AG04449 (cell line): Measurements from ENCODE around the gene USP7.

ENCODE experiments used
- CTCF ChIA-PET: fragments of 350-600 bp; formaldehyde crosslinking; extraction: SDS; loops from one replicate; lab custom pipeline; 2021; ENCODE audit warnings: antibody characterized with exemption; lab: Yijun Ruan, JAX
- POLR2A ChIA-PET: fragments of 400-600, 350-600 bp; formaldehyde crosslinking; extraction: SDS; loops from one replicate; lab custom pipeline; 2020; ENCODE audit warnings: antibody characterized with exemption, inconsistent platforms; lab: Yijun Ruan, JAX
- DNase-seq: peaks from one replicate; pipeline ENCODE4 v3.0.0-alpha.2; 2010; ENCODE audit warnings: low read depth, low spot score
- H3K4me3 ChIP-seq: 2 replicates; pipeline ENCODE4 v1.5.1; 2011; ENCODE audit warnings: low read depth, mild to moderate bottlenecking, control low read depth, low read length
- TF ChIP-seq, protein P1 (sequence below): IDR thresholded peaks from one replicate; pipeline ENCODE4 v1.5.1; 2011; ENCODE audit warnings: mild to moderate bottlenecking, moderate library complexity, low read length, control low read depth, inconsistent platforms; ENCODE audit not compliant: insufficient read depth; ENCODE audit errors: missing control alignments

USP7 gene

DNA sequence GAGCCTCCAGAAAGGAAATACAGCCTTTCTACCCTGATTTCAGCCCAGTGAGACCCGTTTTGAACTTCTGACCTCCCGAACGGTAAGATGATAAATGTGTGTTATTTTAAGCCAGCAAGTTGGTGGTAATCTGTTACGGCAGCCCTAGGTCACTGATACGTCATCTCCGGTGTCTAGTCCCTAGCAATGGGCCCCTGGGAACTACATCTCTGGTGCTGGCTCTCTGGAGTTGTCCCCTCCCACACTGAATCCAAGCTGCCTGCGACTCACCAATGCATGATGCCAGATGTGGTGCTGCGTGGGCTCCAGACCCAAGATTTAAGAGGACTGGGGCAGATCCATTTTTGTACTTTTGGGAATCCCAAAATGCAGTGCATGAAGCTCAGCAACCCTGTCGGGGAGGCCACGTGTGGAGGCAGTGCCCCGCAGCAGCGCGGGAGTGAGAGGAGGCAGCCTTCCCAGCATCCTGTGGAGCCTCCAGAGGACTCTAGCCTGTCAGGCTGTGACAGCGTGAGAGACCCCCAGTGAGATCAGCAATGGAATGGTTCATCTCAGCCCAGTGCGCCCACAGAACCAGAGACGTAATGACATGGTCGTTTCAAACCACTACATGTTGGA, 43.6 kb upstream of the USP7 start:
- H3K4me3 ChIP-seq = no peak overlapping the region
- TF ChIP-seq, protein P1, sequence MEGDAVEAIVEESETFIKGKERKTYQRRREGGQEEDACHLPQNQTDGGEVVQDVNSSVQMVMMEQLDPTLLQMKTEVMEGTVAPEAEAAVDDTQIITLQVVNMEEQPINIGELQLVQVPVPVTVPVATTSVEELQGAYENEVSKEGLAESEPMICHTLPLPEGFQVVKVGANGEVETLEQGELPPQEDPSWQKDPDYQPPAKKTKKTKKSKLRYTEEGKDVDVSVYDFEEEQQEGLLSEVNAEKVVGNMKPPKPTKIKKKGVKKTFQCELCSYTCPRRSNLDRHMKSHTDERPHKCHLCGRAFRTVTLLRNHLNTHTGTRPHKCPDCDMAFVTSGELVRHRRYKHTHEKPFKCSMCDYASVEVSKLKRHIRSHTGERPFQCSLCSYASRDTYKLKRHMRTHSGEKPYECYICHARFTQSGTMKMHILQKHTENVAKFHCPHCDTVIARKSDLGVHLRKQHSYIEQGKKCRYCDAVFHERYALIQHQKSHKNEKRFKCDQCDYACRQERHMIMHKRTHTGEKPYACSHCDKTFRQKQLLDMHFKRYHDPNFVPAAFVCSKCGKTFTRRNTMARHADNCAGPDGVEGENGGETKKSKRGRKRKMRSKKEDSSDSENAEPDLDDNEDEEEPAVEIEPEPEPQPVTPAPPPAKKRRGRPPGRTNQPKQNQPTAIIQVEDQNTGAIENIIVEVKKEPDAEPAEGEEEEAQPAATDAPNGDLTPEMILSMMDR = no peak
- CTCF ChIA-PET = interaction anchor here (0.9 to 3.5 kb wide), 14 partner anchors 9 to 127 kb away, joined by 3 to 45 read pairs (median 22); partner anchors contain the start of gene LITAFD
- POLR2A ChIA-PET = no interaction called here
- no peak for DNase-seq

DNA sequence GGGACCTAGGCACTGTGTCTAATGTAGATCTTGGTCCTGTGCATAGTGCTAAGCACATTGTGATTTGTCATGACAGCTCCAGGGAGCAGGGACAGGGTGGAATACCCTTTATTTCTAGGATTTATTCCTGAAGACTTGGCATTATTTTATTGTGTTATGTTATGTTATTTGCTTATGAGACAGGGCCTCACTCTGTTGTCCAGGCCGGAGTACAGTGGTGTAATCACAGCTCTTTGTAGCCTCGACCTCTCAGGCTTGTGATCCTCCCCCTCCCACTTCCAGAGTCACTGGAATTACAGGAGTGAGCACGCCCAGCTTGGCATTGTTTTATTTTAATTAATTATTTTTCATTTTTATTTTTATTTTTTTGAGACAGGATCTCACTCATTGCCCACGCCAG, 40.5 kb upstream of the USP7 start:
- no peak for DNase-seq
- POLR2A ChIA-PET = no interaction called here
- no peak overlapping the region for H3K4me3 ChIP-seq
- CTCF ChIA-PET = interaction anchor here (1.2 kb wide), 1 partner anchor 14 kb away, joined by 3 read pairs; no protein-coding TSS in a partner anchor
- TF ChIP-seq, protein P1 = no peak

DNA sequence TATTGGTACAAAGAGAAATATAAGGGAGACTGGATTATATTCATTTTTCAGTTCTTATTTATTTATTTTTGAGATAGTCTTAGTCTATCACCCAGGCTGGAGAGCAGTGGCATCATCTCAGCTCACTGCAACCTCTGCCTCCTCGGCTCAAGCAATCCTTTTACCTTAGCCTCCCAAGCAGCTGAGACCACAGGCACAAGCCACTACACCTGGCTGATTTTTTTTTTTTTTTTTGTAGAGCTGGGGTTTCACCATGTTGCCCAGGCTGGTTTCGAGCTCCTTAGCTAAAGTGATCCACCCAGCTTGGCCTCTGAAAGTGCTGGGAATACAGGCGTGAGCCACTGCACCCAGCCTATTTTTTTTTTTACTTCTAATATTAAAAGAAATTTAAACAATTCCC, 40.1 kb upstream of the USP7 start:
- POLR2A ChIA-PET = no interaction called here

DNA sequence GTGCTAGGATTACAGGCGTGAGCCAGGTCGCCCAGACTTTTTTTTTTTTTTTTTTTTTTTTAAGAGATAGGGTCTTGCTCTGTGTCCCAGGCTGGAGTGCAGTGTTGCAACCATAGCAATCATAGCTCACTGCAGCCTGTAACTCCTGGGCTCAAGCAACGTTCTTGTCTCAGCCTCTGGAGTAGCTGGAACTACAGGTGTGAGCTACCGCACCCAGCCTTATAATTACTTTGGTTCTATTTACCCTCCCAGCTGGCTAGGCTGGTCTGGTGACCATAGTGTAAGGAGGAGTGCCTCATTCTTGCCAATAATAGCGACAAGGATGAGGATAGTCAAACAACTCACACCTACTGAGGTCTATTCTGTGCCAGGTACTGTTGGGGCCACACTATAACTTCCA, 39.6 kb upstream of the USP7 start:
- no peak for DNase-seq
- CTCF ChIA-PET = interaction anchor here (1.2 kb wide), 1 partner anchor 14 kb away, joined by 3 read pairs; no protein-coding TSS in a partner anchor
- TF ChIP-seq, protein P1 = no peak
- H3K4me3 ChIP-seq = no peak overlapping the region
- POLR2A ChIA-PET = no interaction called here

More for the DNA sequence above, 40.1 kb upstream of the USP7 start:
- CTCF ChIA-PET = interaction anchor here (1.2 kb wide), 1 partner anchor 14 kb away, joined by 3 read pairs; no protein-coding TSS in a partner anchor
- no peak overlapping the region for H3K4me3 ChIP-seq
- TF ChIP-seq, protein P1 = no peak
- DNase-seq = no peak

DNA sequence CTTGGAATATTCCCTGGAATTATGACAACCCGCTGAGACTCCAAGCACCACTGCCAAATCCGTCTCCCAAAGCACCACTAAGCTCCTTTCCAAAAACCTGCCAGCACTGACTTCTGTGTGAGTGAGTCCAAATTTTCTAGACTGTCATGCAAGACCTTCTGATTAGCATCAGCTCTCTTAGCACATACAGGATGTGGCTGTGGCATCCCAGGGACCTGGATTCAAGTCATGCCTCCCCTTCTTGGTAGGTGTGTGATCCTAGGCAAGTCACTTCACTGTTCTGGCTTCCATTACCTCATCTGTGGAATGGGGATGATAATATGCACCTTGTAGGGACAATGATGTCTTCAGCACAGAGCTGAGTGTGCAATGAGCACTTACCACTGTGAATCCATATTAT, 38.3 kb upstream of the USP7 start:
- POLR2A ChIA-PET = no interaction called here
- CTCF ChIA-PET = no interaction called here
- H3K4me3 ChIP-seq = no peak overlapping the region
- no peak for DNase-seq
- TF ChIP-seq, protein P1 = no peak

DNA sequence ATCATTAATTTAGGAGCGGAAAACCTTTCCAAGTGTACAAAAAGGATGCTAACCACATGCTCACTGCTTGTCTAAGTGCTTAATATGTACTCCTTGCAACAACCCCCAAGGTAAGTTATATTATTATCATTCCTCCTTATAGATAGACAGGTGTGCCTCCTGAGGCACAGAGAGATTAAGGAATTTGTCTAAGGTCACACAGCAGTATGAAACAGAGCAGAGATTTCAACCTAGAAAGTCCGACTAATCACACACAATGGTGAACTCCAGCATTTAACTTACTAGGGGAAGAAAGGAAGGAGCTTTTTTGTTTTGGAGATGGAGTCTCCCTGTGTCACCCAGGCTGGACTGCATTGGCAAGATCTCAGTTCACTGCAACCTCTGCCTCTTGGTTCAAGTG, 37.0 kb upstream of the USP7 start:
- ChIA-PET POLR2A (no interaction called here), CTCF (interaction anchor here (5.7 kb wide), 1 partner anchor 8 kb away, joined by 45 read pairs; no protein-coding TSS in a partner anchor)
- no peak for DNase-seq
- H3K4me3 ChIP-seq = no peak overlapping the region
- TF ChIP-seq, protein P1 = no peak
